Esophagus muscularis mucosa (tissue), 4 donors: ENCODE results near the gene UTP3. TPM values are rescaled to one million over a fixed set of nuclear protein-coding genes. Genes with fewer than 3 reads are reported as not detected.
"Not testable (repeated sequence)": the region's sequence is repeated elsewhere in the genome, so short reads cannot be mapped to it uniquely, and the experiment has no call there.

ENCODE experiments used
- DNase-seq: peaks from one replicate; pipeline ENCODE4 v3.0.0-alpha.2; 2017; ENCODE audit errors: extremely low spot score
- H3K27ac ChIP-seq, 4 donors: fragments of 200-600 bp; sonication (generic); replicated peaks in 1 of 4; 1 replicate in 3 of 4; 2 replicates in 1 of 4; pipeline ENCODE4 v1.5.1; 2016 to 2019; ENCODE audit warnings: mild to moderate bottlenecking in 1 of 4
- H3K27me3 ChIP-seq, 4 donors: fragments of 200-600 bp; sonication (generic); one replicate each; pipeline versions ENCODE4 v1.5.1 to v1.6.0; 2016 to 2019
- H3K36me3 ChIP-seq, 4 donors: fragments of 200-600 bp; sonication (generic); one replicate each; pipeline ENCODE4 v1.5.1; 2016 to 2019
- H3K4me1 ChIP-seq, 4 donors: fragments of 200-600 bp; sonication (generic); one replicate each; pipeline ENCODE4 v1.5.1; 2016 to 2019
- H3K4me3 ChIP-seq, 4 donors: fragments of 200-600 bp; sonication (generic); 1 replicate in 2 of 4; 2 replicates in 2 of 4; pipeline ENCODE4 v1.5.1; 2016 to 2019; ENCODE audit warnings: mild to moderate bottlenecking in 4 of 4, moderate library complexity in 1 of 4
- H3K9me3 ChIP-seq, 4 donors: fragments of 200-600 bp; sonication (generic); 1 replicate in 3 of 4; 2 replicates in 1 of 4; pipeline ENCODE4 v1.5.1; 2016 to 2019
- EP300 ChIP-seq: sonication (generic); formaldehyde crosslinking; IDR thresholded peaks from one replicate; pipeline ENCODE4 v1.6.1; 2017; ENCODE audit warnings: antibody characterized with exemption
- POLR2A ChIP-seq: fragments of 450-650 bp; IDR thresholded peaks from one replicate; pipeline ENCODE4 v1.6.1; 2017; ENCODE audit warnings: antibody characterized with exemption, moderate library complexity, mild to moderate bottlenecking, low read depth
- POLR2AphosphoS5 ChIP-seq, 2 donors: sonication (generic); formaldehyde crosslinking; IDR thresholded peaks; one replicate each; pipeline ENCODE4 v1.6.1; 2017; ENCODE audit warnings: antibody characterized with exemption in 2 of 2
- WGBS: methylation state at CpG from one replicate; pipeline ENCODE4 v1.1.5; 2018; 5-methylcytosine and 5-hydroxymethylcytosine counted together
- intact Hi-C: fragments of 100-400 bp; cut with DNase I; formaldehyde crosslinking; loops from one replicate; pipeline ENCODE4 v1.15.1; 2023
- small RNA-seq, 3 donors: library from RNA; depleted of rRNA; stranded (forward); fragments of <200 nt; gene quantifications; one replicate each; pipeline ENCODE3, GENCODE V24; 2016
- total RNA-seq, 4 donors: library from RNA; depleted of rRNA; stranded (reverse); fragments of >200 nt; gene quantifications; one replicate each; pipeline versions ENCODE4 v1.1.0 to v1.2.1, GENCODE V29; 2016
- TF ChIP-seq, protein P1 (sequence below), 3 experiments: fragments of 200-600 bp in 2 of 3; fragments of 450-650 bp in 1 of 3; sonication (generic) in 2 of 3; IDR thresholded peaks; one replicate each; pipeline ENCODE4 v1.5.1; 2017 to 2019; ENCODE audit warnings: antibody characterized with exemption in 3 of 3, mild to moderate bottlenecking in 2 of 3, moderate library complexity in 1 of 3

Gene UTP3
- total RNA-seq, 4 donors from 2014 or later: 19.9 to 31.3 (median 21.8) TPM

DNA sequence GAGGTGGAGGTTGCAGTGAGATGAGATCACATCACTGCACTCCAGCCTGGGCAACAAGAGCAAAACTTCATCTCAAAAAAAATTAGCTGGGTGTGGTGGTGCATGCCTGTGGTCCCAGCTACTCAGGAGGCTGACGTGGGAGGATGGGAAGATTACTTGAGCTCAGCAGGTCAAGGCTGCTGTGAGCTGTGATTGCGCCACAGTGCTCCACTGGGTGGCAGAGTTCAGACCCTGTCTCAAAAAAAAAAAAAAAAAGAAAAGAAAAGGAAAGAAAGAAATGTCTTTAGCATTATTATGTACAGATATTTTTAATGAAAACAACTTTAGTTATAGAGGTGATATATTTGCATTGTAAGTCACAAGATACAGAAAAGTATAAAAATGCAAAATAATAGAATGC lies 47.6 kb downstream of the UTP3 start:
- intact Hi-C loops, H3K36me3 ChIP-seq, H3K9me3 ChIP-seq, DNase-seq, H3K4me3 ChIP-seq, H3K27me3 ChIP-seq: not testable (repeated sequence)
- TF ChIP-seq, protein P1, sequence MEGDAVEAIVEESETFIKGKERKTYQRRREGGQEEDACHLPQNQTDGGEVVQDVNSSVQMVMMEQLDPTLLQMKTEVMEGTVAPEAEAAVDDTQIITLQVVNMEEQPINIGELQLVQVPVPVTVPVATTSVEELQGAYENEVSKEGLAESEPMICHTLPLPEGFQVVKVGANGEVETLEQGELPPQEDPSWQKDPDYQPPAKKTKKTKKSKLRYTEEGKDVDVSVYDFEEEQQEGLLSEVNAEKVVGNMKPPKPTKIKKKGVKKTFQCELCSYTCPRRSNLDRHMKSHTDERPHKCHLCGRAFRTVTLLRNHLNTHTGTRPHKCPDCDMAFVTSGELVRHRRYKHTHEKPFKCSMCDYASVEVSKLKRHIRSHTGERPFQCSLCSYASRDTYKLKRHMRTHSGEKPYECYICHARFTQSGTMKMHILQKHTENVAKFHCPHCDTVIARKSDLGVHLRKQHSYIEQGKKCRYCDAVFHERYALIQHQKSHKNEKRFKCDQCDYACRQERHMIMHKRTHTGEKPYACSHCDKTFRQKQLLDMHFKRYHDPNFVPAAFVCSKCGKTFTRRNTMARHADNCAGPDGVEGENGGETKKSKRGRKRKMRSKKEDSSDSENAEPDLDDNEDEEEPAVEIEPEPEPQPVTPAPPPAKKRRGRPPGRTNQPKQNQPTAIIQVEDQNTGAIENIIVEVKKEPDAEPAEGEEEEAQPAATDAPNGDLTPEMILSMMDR (IDR thresholded peaks at IDR 0.05): peak in 1 of 3 experiments; percentile 31
- Histone ChIP-seq H3K4me1 (peaks cover 12 to 46% (median 27%) of the 10 kb centered on the region in 4 donors), H3K27ac (peak overlapping the region in 1 of 4 donors; percentile 71)
- WGBS: 75% methylated on average over 2 of the region's 2 CpGs

DNA sequence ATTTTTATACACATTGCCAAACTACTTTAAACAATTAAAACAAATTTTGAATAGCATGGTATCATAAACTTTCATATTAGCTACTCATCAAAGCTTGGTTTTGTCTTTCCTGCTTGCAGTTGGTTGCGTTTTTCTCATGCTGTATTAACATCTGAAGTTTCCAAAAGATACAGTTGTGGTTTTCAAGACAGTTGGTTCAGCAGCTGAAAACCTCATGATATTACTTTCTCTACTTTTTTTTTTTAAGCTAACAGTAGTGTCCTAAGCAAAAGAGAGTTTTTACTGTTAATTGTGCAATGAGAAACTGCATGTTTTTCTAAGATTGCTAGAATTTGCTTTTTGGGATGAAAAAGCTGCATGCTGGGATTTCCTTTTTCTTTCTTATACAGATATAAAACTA lies 48.7 kb downstream of the UTP3 start:
- intact Hi-C loops: no loop called here
- H3K27me3 ChIP-seq: no peaks in the 10 kb centered on the region
- DNase-seq: no peak
- H3K4me1 ChIP-seq: peaks cover 18 to 43% (median 33%) of the 10 kb centered on the region in 4 donors
- TF ChIP-seq, protein P1 (IDR thresholded peaks at IDR 0.05): no peak
- no peak for TF ChIP-seq POLR2A
- no peak for TF ChIP-seq POLR2AphosphoS5 (IDR thresholded peaks at IDR 0.05)
- no peak for TF ChIP-seq EP300
- WGBS: 92% methylated on average over 1 of the region's 1 CpG
- no peak overlapping the region for H3K27ac ChIP-seq
- no peaks in the 10 kb centered on the region for H3K9me3 ChIP-seq
- no peaks in the 10 kb centered on the region for H3K36me3 ChIP-seq
- no peak overlapping the region for H3K4me3 ChIP-seq

DNA sequence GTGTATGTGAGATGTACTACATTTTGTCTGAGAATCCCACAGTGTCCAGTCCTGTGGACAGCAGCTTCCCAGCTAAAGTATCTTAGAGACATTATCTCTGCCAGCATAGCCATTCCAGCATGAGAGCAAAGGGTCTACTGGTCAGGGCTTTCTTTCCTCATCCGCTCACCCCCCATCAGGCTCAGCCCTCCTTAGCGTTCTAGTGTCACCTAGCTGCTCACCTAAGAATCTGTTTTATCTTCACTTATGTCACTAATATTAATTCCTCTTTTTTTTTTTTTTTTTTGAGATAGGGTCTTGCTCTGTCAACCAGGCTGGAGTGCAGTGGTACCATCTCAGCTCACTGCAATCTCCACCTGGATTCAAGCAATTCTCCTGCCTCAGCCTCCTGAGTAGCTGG lies 49.1 kb downstream of the UTP3 start:
- intact Hi-C loops: no loop called here

DNA sequence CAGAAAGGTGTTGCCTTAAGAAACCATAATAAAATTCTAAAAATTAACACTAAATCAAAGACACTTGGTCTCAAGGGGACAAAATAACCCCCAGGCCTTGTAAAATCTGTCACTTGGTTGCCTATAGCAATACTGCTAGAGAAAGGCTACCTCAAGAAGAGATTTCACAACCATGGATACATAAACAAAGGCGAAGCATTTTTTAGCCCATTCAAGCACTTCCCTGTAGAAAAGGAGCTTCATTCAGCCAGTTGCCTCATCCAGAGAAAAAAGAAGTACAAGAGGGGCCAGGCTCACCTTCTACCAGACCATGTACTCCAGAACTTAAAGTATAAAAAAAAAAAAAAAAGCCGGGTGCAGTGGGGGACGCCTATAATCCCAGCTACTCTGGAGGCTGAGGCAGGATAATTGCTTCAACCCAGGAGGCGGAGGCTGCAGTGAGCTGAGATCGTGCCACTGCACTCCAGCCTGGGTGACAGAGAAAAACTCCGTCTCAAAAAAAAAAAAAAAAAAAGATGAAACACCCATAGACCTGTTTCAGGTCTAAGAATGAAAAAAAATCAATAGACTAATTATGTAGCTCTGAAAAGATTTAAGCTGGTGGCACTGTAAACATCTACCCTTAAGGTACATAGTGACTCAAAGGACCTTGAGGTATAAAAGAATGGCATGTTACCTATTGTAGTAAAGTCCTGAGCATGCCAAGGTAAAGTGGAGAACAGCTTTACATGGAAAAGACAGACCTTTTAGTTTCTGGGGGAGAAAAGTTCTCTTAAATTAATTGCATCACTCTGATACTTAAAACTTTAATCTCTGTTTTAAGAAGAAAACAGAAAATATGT lies 51.4 kb downstream of the UTP3 start:
- Histone ChIP-seq H3K27me3 (no peaks in the 10 kb centered on the region), H3K27ac (no peak overlapping the region), H3K4me3 (no peak overlapping the region), H3K9me3 (no peaks in the 10 kb centered on the region), H3K4me1 (peaks cover 15 to 39% (median 28%) of the 10 kb centered on the region in 4 donors), H3K36me3 (peaks cover 0 to 1% (median 0%) of the 10 kb centered on the region in 4 donors)
- no peak for DNase-seq
- TF ChIP-seq POLR2AphosphoS5 (IDR thresholded peaks at IDR 0.05) (no peak), EP300 (no peak), POLR2A (no peak)
- TF ChIP-seq, protein P1 (IDR thresholded peaks at IDR 0.05): no peak
- intact Hi-C loops: no loop called here
- 92% methylated on average over 6 of the region's 6 CpGs for WGBS

More for the DNA sequence above, 49.1 kb downstream of the UTP3 start:
- peaks cover 18 to 46% (median 35%) of the 10 kb centered on the region in 4 donors for H3K4me1 ChIP-seq
- H3K27me3 ChIP-seq: no peaks in the 10 kb centered on the region
- WGBS: 88% methylated on average over 2 of the region's 2 CpGs
- no peaks in the 10 kb centered on the region for H3K36me3 ChIP-seq
- no peaks in the 10 kb centered on the region for H3K9me3 ChIP-seq
- DNase-seq: no peak
- H3K4me3 ChIP-seq: no peak overlapping the region
- no peak for TF ChIP-seq POLR2AphosphoS5 (IDR thresholded peaks at IDR 0.05)
- TF ChIP-seq, protein P1 (IDR thresholded peaks at IDR 0.05): no peak
- TF ChIP-seq POLR2A: no peak
- TF ChIP-seq EP300: no peak
- no peak overlapping the region for H3K27ac ChIP-seq

Small RNA genes within 50 kb of the gene (small RNA-seq; reads per million reads assigned to genes)
- gene RNU6-520P (0 reads per million in 3 donors), gene RNU6-784P (0 reads per million in 3 donors)

Other genes starting within 250 kb of the UTP3 start
- not detected for gene MUC7, start 216.3 kb upstream of the UTP3 start, total RNA-seq
- not detected for gene AMTN, start 170.0 kb upstream of the UTP3 start, total RNA-seq
- gene AMBN, start 96.3 kb upstream of the UTP3 start, total RNA-seq: not detected
- gene ENAM, start 59.8 kb upstream of the UTP3 start, total RNA-seq: not detected
- gene JCHAIN, start 22.0 kb upstream of the UTP3 start, total RNA-seq: 10 to 100 TPM in 1 of 4 donors, 1 to 10 TPM in 3; 2.1 to 18.6 (median 3.9) TPM
- gene RUFY3, start 33.4 kb downstream of the UTP3 start, total RNA-seq: 10 to 100 TPM; 30.5 to 51.9 (median 33.2) TPM
- 10 to 100 TPM; 47.8 to 68.8 (median 53.9) TPM for gene GRSF1, start 151.4 kb downstream of the UTP3 start, total RNA-seq
- gene MOB1B, start 213.8 kb downstream of the UTP3 start, total RNA-seq: 10 to 100 TPM; 15.0 to 19.4 (median 16.6) TPM